SU-DHL-6 (cell line): ENCODE results near the gene DNAH9.

Experiments
- H2AFZ ChIP-seq: fragments of 200-600 bp; sonication (generic); 2 replicates; pipeline ENCODE4 v1.6.1; 2014; ENCODE audit warnings: low read depth, mild to moderate bottlenecking, moderate library complexity, mixed read lengths, antibody characterized with exemption, low read length; ENCODE audit not compliant: severe bottlenecking
- H3F3A ChIP-seq: fragments of 200-600 bp; shearing (Covaris generic); 2 replicates; pipeline ENCODE4 v1.6.0; 2016; ENCODE audit warnings: antibody characterized with exemption, mild to moderate bottlenecking; ENCODE audit not compliant: insufficient read depth
- H3K27ac ChIP-seq: fragments of 200-600 bp; sonication (generic); 2 replicates; pipeline ENCODE4 v1.5.1; 2016; ENCODE audit warnings: low read depth, mild to moderate bottlenecking, low read length, moderate library complexity, mixed read lengths
- H3K27me3 ChIP-seq: fragments of 200-600 bp; sonication (generic), shearing (Covaris generic); 2 replicates; pipeline ENCODE4 v1.6.0; 2014; ENCODE audit warnings: mild to moderate bottlenecking, low read length
- H3K36me3 ChIP-seq: fragments of 200-600 bp; sonication (generic); 2 replicates; pipeline ENCODE4 v1.6.1; 2014; ENCODE audit warnings: mild to moderate bottlenecking, low read length, mixed read lengths
- H3K4me2 ChIP-seq: fragments of 300-600, 200-600 bp; shearing (Covaris generic), sonication (generic); 2 replicates; pipeline ENCODE4 v1.6.0; 2014; ENCODE audit warnings: low read length, low read depth, mild to moderate bottlenecking; ENCODE audit not compliant: poor library complexity, severe bottlenecking
- H3K4me3 ChIP-seq: fragments of 200-600 bp; sonication (generic); 2 replicates; pipeline ENCODE4 v1.5.1; 2014; ENCODE audit warnings: antibody characterized with exemption, low read length, mild to moderate bottlenecking, mixed read lengths; ENCODE audit not compliant: insufficient read depth, poor library complexity, severe bottlenecking
- H3K79me2 ChIP-seq: fragments of 200-600 bp; sonication (generic); 2 replicates; pipeline ENCODE4 v1.6.1; 2014; ENCODE audit warnings: mild to moderate bottlenecking, low read length, moderate library complexity; ENCODE audit not compliant: insufficient read depth
- H3K9ac ChIP-seq: fragments of 200-600 bp; sonication (generic); 2 replicates; pipeline ENCODE4 v1.7.0; 2014; ENCODE audit warnings: mild to moderate bottlenecking, low read length
- H3K9me2 ChIP-seq: fragments of 200-600 bp; sonication (generic); replicated peaks from 2 replicates; pipeline ENCODE4 v1.6.1; 2014; ENCODE audit warnings: low read length; ENCODE audit not compliant: insufficient read depth
- H3K9me3 ChIP-seq: fragments of 200-600 bp; sonication (generic); 2 replicates; pipeline ENCODE4 v1.6.1; 2014; ENCODE audit warnings: low read length, mixed read lengths; ENCODE audit not compliant: insufficient read depth
- H4K20me1 ChIP-seq: fragments of 200-600 bp; sonication (generic); 2 replicates; pipeline ENCODE4 v1.6.1; 2014; ENCODE audit warnings: low read depth, mild to moderate bottlenecking, antibody characterized with exemption, low read length, moderate library complexity, mixed read lengths
- CTCF ChIP-seq: fragments of 200-600 bp; sonication (generic); IDR thresholded peaks from one replicate; pipeline ENCODE4 v1.5.1; 2017; ENCODE audit warnings: antibody characterized with exemption, mild to moderate bottlenecking, low read length, moderate library complexity; ENCODE audit not compliant: insufficient read depth, poor library complexity, severe bottlenecking
- EZH2phosphoT487 ChIP-seq: fragments of 200-600 bp; sonication (generic), shearing (Covaris generic); conservative IDR thresholded peaks from 2 replicates; pipeline ENCODE4 v1.6.1; 2018; ENCODE audit warnings: mild to moderate bottlenecking, antibody characterized with exemption, low read length, moderate library complexity, mixed read lengths

Gene DNAH9

GRCh38 chr17:11882716-11883115 is 284.4 kb downstream of the DNAH9 start:
- no peak overlapping the region for H2AFZ ChIP-seq

GRCh38 chr17:11885051-11885450 is 286.8 kb downstream of the DNAH9 start:
- Histone ChIP-seq H2AFZ (no peak overlapping the region), H4K20me1 (no peaks in the 10 kb centered on the region), H3K9me2 (no peaks in the 10 kb centered on the region), H3K4me3 (no peak overlapping the region), H3K27me3 (no peaks in the 10 kb centered on the region), H3K9ac (no peak overlapping the region), H3K4me2 (no peak overlapping the region), H3K79me2 (no peaks in the 10 kb centered on the region), H3K36me3 (no peaks in the 10 kb centered on the region), H3F3A (no peaks in the 10 kb centered on the region), H3K9me3 (no peaks in the 10 kb centered on the region), H3K27ac (no peak overlapping the region)
- TF ChIP-seq EZH2phosphoT487 (no peak), CTCF (no peak)

More at GRCh38 chr17:11882716-11883115, 284.4 kb downstream of the DNAH9 start:
- Histone ChIP-seq H3K9me2 (no peaks in the 10 kb centered on the region), H3K4me2 (no peak overlapping the region), H3K4me3 (no peak overlapping the region), H3K27me3 (no peaks in the 10 kb centered on the region), H3K9ac (no peak overlapping the region), H3K9me3 (no peaks in the 10 kb centered on the region), H3F3A (no peaks in the 10 kb centered on the region), H3K36me3 (no peaks in the 10 kb centered on the region), H4K20me1 (no peaks in the 10 kb centered on the region), H3K79me2 (no peaks in the 10 kb centered on the region), H3K27ac (no peak overlapping the region)
- no peak for TF ChIP-seq EZH2phosphoT487
- TF ChIP-seq CTCF: no peak

GRCh38 chr17:11889266-11889665 is 291.0 kb downstream of the DNAH9 start:
- Histone ChIP-seq H3K79me2 (no peaks in the 10 kb centered on the region), H4K20me1 (no peaks in the 10 kb centered on the region), H3K4me2 (no peak overlapping the region), H3K27me3 (no peaks in the 10 kb centered on the region), H3K27ac (no peak overlapping the region), H3K36me3 (no peaks in the 10 kb centered on the region), H3K4me3 (no peak overlapping the region), H3K9ac (no peak overlapping the region), H3K9me3 (no peaks in the 10 kb centered on the region), H3K9me2 (no peaks in the 10 kb centered on the region), H3F3A (no peaks in the 10 kb centered on the region), H2AFZ (no peak overlapping the region)
- TF ChIP-seq EZH2phosphoT487 (no peak), CTCF (no peak)
